ENCODE measurements around the gene SMYD4. TPM values are rescaled to one million over a fixed set of nuclear protein-coding genes. Genes with fewer than 3 reads are reported as not detected.
"Not testable (repeated sequence)": the region's sequence is repeated elsewhere in the genome, so short reads cannot be mapped to it uniquely, and the experiment has no call there.

Gene SMYD4
- total and polyA plus RNA-seq, 5 experiments from 2014 or later, result 10.8 to 41.4 (median 16.9) TPM

- no peaks in the 10 kb centered on the region for H3K9me3 Mint-ChIP-seq
- no peak for ATAC-seq
- H3K4me3 Mint-ChIP-seq, result no peak overlapping the region
- no peak for DNase-seq
- H3K27me3 Mint-ChIP-seq, result no peaks in the 10 kb centered on the region
- peaks cover 0 to 16% (median 7%) of the 10 kb centered on the region in 4 donors for H3K4me1 Mint-ChIP-seq
- POLR2A ChIA-PET, result interaction anchor here (0.9 kb wide), 1 partner anchor 10 kb away, joined by 6 read pairs; no protein-coding TSS in a partner anchor
- peaks cover 0 to 86% (median 1%) of the 10 kb centered on the region in 3 donors for H3K36me3 Mint-ChIP-seq
- peak overlapping the region in 1 of 10 donors; percentile 59 for H3K27ac Mint-ChIP-seq
These were observed 50.1 kb downstream of the SMYD4 start for GRCh38 chr17:1779571-1780131.

- H3K36me3 Mint-ChIP-seq, result peaks cover 0 to 59% (median 1%) of the 10 kb centered on the region in 3 donors
- DNase-seq (no peak), ATAC-seq (no peak)
- peaks cover 0 to 3% (median 0%) of the 10 kb centered on the region in 4 donors for H3K4me1 Mint-ChIP-seq
- H3K4me3 Mint-ChIP-seq, result no peak overlapping the region
- POLR2A ChIA-PET, result interaction anchor here (1.0 kb wide), 2 partner anchors 14 to 21 kb away, joined by 3 to 4 read pairs; no protein-coding TSS in a partner anchor
- H3K9me3 Mint-ChIP-seq, result no peaks in the 10 kb centered on the region
- peak overlapping the region in 4 of 10 donors; percentile 2 to 66 (median 44) for H3K27ac Mint-ChIP-seq
- no peaks in the 10 kb centered on the region for H3K27me3 Mint-ChIP-seq
These were observed 52.8 kb downstream of the SMYD4 start for GRCh38 chr17:1776857-1777256.

GRCh38 chr17:1776328-1776727 lies 53.4 kb downstream of the SMYD4 start:
- no peaks in the 10 kb centered on the region for H3K27me3 Mint-ChIP-seq
- peaks cover 0 to 8% (median 4%) of the 10 kb centered on the region in 4 donors for H3K4me1 Mint-ChIP-seq
- peak overlapping the region in 3 of 10 donors; percentile 17 to 66 (median 66) for H3K27ac Mint-ChIP-seq
- H3K4me3 Mint-ChIP-seq, result no peak overlapping the region
- peaks cover 0 to 55% (median 2%) of the 10 kb centered on the region in 3 donors for H3K36me3 Mint-ChIP-seq
- no peaks in the 10 kb centered on the region for H3K9me3 Mint-ChIP-seq
- ATAC-seq, result no peak
- POLR2A ChIA-PET, result interaction anchor here (0.6 to 0.8 kb wide), 2 partner anchors 11 to 60 kb away, joined by 3 read pairs; no protein-coding TSS in a partner anchor
- no peak for DNase-seq

- peaks cover 0 to 40% (median 3%) of the 10 kb centered on the region in 3 donors for H3K36me3 Mint-ChIP-seq
- no peaks in the 10 kb centered on the region for H3K9me3 Mint-ChIP-seq
- POLR2A ChIA-PET, result interaction anchor here (0.7 kb wide), 1 partner anchor 40 kb away, joined by 3 read pairs; no protein-coding TSS in a partner anchor
- H3K27me3 Mint-ChIP-seq, result no peaks in the 10 kb centered on the region
- DNase-seq, result no peak
- peak overlapping the region in 9 of 10 donors; percentile 10 to 84 (median 56) for H3K27ac Mint-ChIP-seq
- H3K4me1 Mint-ChIP-seq, result peaks cover 7 to 22% (median 17%) of the 10 kb centered on the region in 4 donors
- no peak for ATAC-seq
- no peak overlapping the region for H3K4me3 Mint-ChIP-seq
These were observed 55.1 kb downstream of the SMYD4 start for GRCh38 chr17:1774390-1775176.

GRCh38 chr17:1773696-1774181 lies 56.0 kb downstream of the SMYD4 start:
- no peak for DNase-seq
- peaks cover 10 to 26% (median 23%) of the 10 kb centered on the region in 4 donors for H3K4me1 Mint-ChIP-seq
- no peak for ATAC-seq
- POLR2A ChIA-PET, result interaction anchor here (0.6 to 1.5 kb wide), 3 partner anchors 9 to 90 kb away, joined by 3 to 13 read pairs (median 3); partner anchors contain the start of gene WDR81
- peaks cover 0 to 33% (median 3%) of the 10 kb centered on the region in 3 donors for H3K36me3 Mint-ChIP-seq
- no peak overlapping the region for H3K4me3 Mint-ChIP-seq
- H3K9me3 Mint-ChIP-seq, result no peaks in the 10 kb centered on the region
- H3K27ac Mint-ChIP-seq, result peak overlapping the region in 9 of 10 donors; percentile 16 to 84 (median 58)
- H3K27me3 Mint-ChIP-seq, result no peaks in the 10 kb centered on the region

- H3K27me3 Mint-ChIP-seq, DNase-seq, H3K4me3 Mint-ChIP-seq, ATAC-seq, H3K9me3 Mint-ChIP-seq: not testable (repeated sequence)
- POLR2A ChIA-PET, result interaction anchor here (0.6 to 1.9 kb wide), 6 partner anchors 8 to 89 kb away, joined by 3 to 13 read pairs (median 4); partner anchors contain the start of gene WDR81
- Mint-ChIP-seq H3K4me1 (peaks cover 10 to 26% (median 23%) of the 10 kb centered on the region in 4 donors), H3K36me3 (peaks cover 0 to 27% (median 2%) of the 10 kb centered on the region in 3 donors), H3K27ac (peak overlapping the region; percentile 16 to 86 (median 72))
These were observed 56.6 kb downstream of the SMYD4 start for GRCh38 chr17:1773000-1773695.

GRCh38 chr17:1769822-1770477 lies 59.8 kb downstream of the SMYD4 start:
- no peaks in the 10 kb centered on the region for H3K27me3 Mint-ChIP-seq
- peak overlapping the region; percentile 86 to 95 (median 91) for H3K27ac Mint-ChIP-seq
- peak overlapping the region; percentile 62 to 90 (median 83) for H3K4me3 Mint-ChIP-seq
- no peaks in the 10 kb centered on the region for H3K9me3 Mint-ChIP-seq
- peak in 4 of 10 donors; percentile 8 to 44 (median 31) for DNase-seq
- peaks cover 0 to 4% (median 2%) of the 10 kb centered on the region in 3 donors for H3K36me3 Mint-ChIP-seq
- peak; percentile 67 to 73 for ATAC-seq
- POLR2A ChIA-PET, result interaction anchor here (0.6 to 2.2 kb wide), 15 partner anchors 10 to 892 kb away, joined by 3 to 12 read pairs (median 5); partner anchors contain the start of gene WDR81
- peaks cover 14 to 36% (median 32%) of the 10 kb centered on the region in 4 donors for H3K4me1 Mint-ChIP-seq

GRCh38 chr17:1767358-1767757 lies 62.3 kb downstream of the SMYD4 start:
- peaks cover 0 to 2% (median 0%) of the 10 kb centered on the region in 3 donors for H3K36me3 Mint-ChIP-seq
- H3K27ac Mint-ChIP-seq, result peak overlapping the region in 6 of 10 donors; percentile 76 to 87 (median 82)
- ATAC-seq (no peak), DNase-seq (no peak)
- peaks cover 24 to 59% (median 54%) of the 10 kb centered on the region in 4 donors for H3K4me1 Mint-ChIP-seq
- H3K27me3 Mint-ChIP-seq, result no peaks in the 10 kb centered on the region
- no peaks in the 10 kb centered on the region for H3K9me3 Mint-ChIP-seq
- POLR2A ChIA-PET, result interaction anchor here (0.9 to 1.1 kb wide), 2 partner anchors 44 to 141 kb away, joined by 3 read pairs; no protein-coding TSS in a partner anchor
- peak overlapping the region in 1 of 10 donors; percentile 38 for H3K4me3 Mint-ChIP-seq

GRCh38 chr17:1766382-1767135 lies 63.1 kb downstream of the SMYD4 start:
- H3K9me3 Mint-ChIP-seq, result no peaks in the 10 kb centered on the region
- no peaks in the 10 kb centered on the region for H3K27me3 Mint-ChIP-seq
- no peak overlapping the region for H3K4me3 Mint-ChIP-seq
- H3K27ac Mint-ChIP-seq, result peak overlapping the region in 5 of 10 donors; percentile 29 to 80 (median 59)
- H3K36me3 Mint-ChIP-seq, result peaks cover 0 to 2% (median 0%) of the 10 kb centered on the region in 3 donors
- no peak for DNase-seq
- peaks cover 29 to 63% (median 60%) of the 10 kb centered on the region in 4 donors for H3K4me1 Mint-ChIP-seq
- POLR2A ChIA-PET, result interaction anchor here (0.9 to 1.5 kb wide), 5 partner anchors 43 to 63 kb away, joined by 3 to 7 read pairs (median 4); partner anchors contain the start of genes RPA1 and SMYD4
- ATAC-seq, result no peak

- DNase-seq (no peak), ATAC-seq (no peak)
- Mint-ChIP-seq H3K4me3 (peak overlapping the region in 2 of 10 donors; percentile 22 to 26), H3K36me3 (no peaks in the 10 kb centered on the region), H3K27me3 (no peaks in the 10 kb centered on the region), H3K4me1 (peaks cover 29 to 60% (median 56%) of the 10 kb centered on the region in 4 donors), H3K9me3 (no peaks in the 10 kb centered on the region), H3K27ac (peak overlapping the region in 8 of 10 donors; percentile 24 to 80 (median 40))
- POLR2A ChIA-PET, result interaction anchor here (0.6 to 2.5 kb wide), 8 partner anchors 8 to 64 kb away, joined by 3 to 13 read pairs (median 4); partner anchors contain the start of genes RPA1 and SMYD4
These were observed 64.1 kb downstream of the SMYD4 start for GRCh38 chr17:1765576-1765975.
